Hematopoietic multipotent progenitor cell treated with erythropoietin and hydrocortisone succinate and interleukin-3 and kit ligand, for 4 days (in vitro differentiated cells): ENCODE data around the gene MZT2A.
A peak's percentile ranks its signal among the peaks of the same experiment; 100 is the strongest.
"Not testable (repeated sequence)": the region's sequence is repeated elsewhere in the genome, so short reads cannot be mapped to it uniquely, and the experiment has no call there.

ENCODE experiments used
- DNase-seq: peaks from one replicate; pipeline ENCODE4 v3.0.0-alpha.2; 2015

The MZT2A gene

GRCh38 chr2:131490616-131491468 is 1.4 kb downstream of the MZT2A start:
- peak; percentile 48 for DNase-seq

GRCh38 chr2:131488306-131489205 is 3.6 kb downstream of the MZT2A start:
- no peak for DNase-seq

- not testable (repeated sequence) for DNase-seq
Measured at GRCh38 chr2:131486201-131486902, 5.8 kb downstream of the MZT2A start.

GRCh38 chr2:131484906-131485460 is 7.2 kb downstream of the MZT2A start:
- DNase-seq: not testable (repeated sequence)

- DNase-seq: not testable (repeated sequence)
Measured at GRCh38 chr2:131483981-131484820, 8.0 kb downstream of the MZT2A start.

- DNase-seq: not testable (repeated sequence)
Measured at GRCh38 chr2:131482506-131483155, 9.6 kb downstream of the MZT2A start.

GRCh38 chr2:131480351-131480750 is 11.8 kb downstream of the MZT2A start:
- not testable (repeated sequence) for DNase-seq

GRCh38 chr2:131478850-131479461 is 13.2 kb downstream of the MZT2A start:
- DNase-seq: not testable (repeated sequence)

GRCh38 chr2:131478074-131478849 is 13.9 kb downstream of the MZT2A start:
- DNase-seq: not testable (repeated sequence)

GRCh38 chr2:131477227-131477626 is 15.0 kb downstream of the MZT2A start:
- not testable (repeated sequence) for DNase-seq

- DNase-seq: not testable (repeated sequence)
Measured at GRCh38 chr2:131476363-131476762, 15.8 kb downstream of the MZT2A start.

- no peak for DNase-seq
Measured at GRCh38 chr2:131475831-131476230, 16.4 kb downstream of the MZT2A start, which contains the start of gene TUBA3D. TUBA3D (plus strand) TSS chr2:131476119; CDS start chr2:131476200, 81 bp downstream.

- DNase-seq: not testable (repeated sequence)
Measured at GRCh38 chr2:131473266-131473665, 18.9 kb downstream of the MZT2A start.

GRCh38 chr2:131471624-131472023 is 20.6 kb downstream of the MZT2A start:
- peak; percentile 74 for DNase-seq

GRCh38 chr2:131470944-131471343 is 21.3 kb downstream of the MZT2A start:
- DNase-seq: not testable (repeated sequence)

GRCh38 chr2:131467722-131468121 is 24.5 kb downstream of the MZT2A start:
- not testable (repeated sequence) for DNase-seq

GRCh38 chr2:131454914-131455313 is 37.3 kb downstream of the MZT2A start:
- DNase-seq: not testable (repeated sequence)

- not testable (repeated sequence) for DNase-seq
Measured at GRCh38 chr2:131451265-131451949, 40.8 kb downstream of the MZT2A start.

- DNase-seq: not testable (repeated sequence)
Measured at GRCh38 chr2:131447981-131448380, 44.2 kb downstream of the MZT2A start.
